HepG2 (cell line): ENCODE results near the gene SLAMF6. TPM values are rescaled to one million over a fixed set of nuclear protein-coding genes. Genes with fewer than 3 reads are reported as not detected.

Source experiments
- ATAC-seq: fragments of 200-7000 bp; cut with Tn5 transposase; 3 replicates; pipeline ENCODE4 v1.9.1; 2020; ENCODE audit warnings: mild to moderate bottlenecking, moderate library complexity
- BruUV-seq: library from RNA; stranded (reverse); fragments of 400-500 nt; replicated peaks from 2 replicates; lab custom pipeline; 2021; lab: Mats Ljungman, UMichigan
- CTCF ChIA-PET: fragments of 300-600 bp; formaldehyde crosslinking; extraction: SDS; loops from one replicate; lab custom pipeline; 2021; ENCODE audit warnings: low total read pairs, inconsistent platforms, low intra/inter-chr PET ratio; lab: Yijun Ruan, JAX
- POLR2A ChIA-PET: fragments of 350-600 bp; sonication (Branson Sonifier 250); formaldehyde crosslinking; loops from one replicate; lab custom pipeline; 2020; ENCODE audit warnings: antibody characterized with exemption, inconsistent platforms; lab: Yijun Ruan, JAX
- DNase-seq: peaks from one replicate; pipeline ENCODE4 v3.0.0-alpha.2; 2015; ENCODE audit warnings: low spot score
- FAIRE-seq: peaks from 3 replicates; lab custom pipeline; 2011; peaks lifted over from hg19 to GRCh38; lab: Jason Lieb, UNC
- H2AFZ ChIP-seq: one replicate; pipeline ENCODE4 v1.6.1; 2011; ENCODE audit warnings: low read length, inconsistent platforms
- H3K27ac ChIP-seq: fragments of 300-600 bp; 3 replicates; pipeline ENCODE4 v1.8.0; 2011; ENCODE audit warnings: mixed run types, mild to moderate bottlenecking, mixed read lengths, low read length, inconsistent platforms; ENCODE audit not compliant: insufficient read depth; ENCODE audit errors: extremely low read length
- H3K27me3 ChIP-seq, 2 experiments: fragments of 200-600 bp in 1 of 2; 2 replicates in 1 of 2; 3 replicates in 1 of 2; pipeline versions ENCODE4 v1.6.0 to v1.8.0; 2011; ENCODE audit warnings: low read length in 2 of 2, mild to moderate bottlenecking in 2 of 2, moderate library complexity in 2 of 2, inconsistent platforms in 1 of 2; ENCODE audit not compliant: insufficient read depth in 2 of 2, control insufficient read depth in 1 of 2
- H3K36me3 ChIP-seq, 2 experiments: fragments of 200-600 bp in 1 of 2; replicated peaks in 1 of 2; 2 replicates in 1 of 2; 3 replicates in 1 of 2; pipeline versions ENCODE4 v1.5.1 to v1.8.0; 2011; ENCODE audit warnings: low read length in 2 of 2, inconsistent platforms in 1 of 2; ENCODE audit not compliant: insufficient read depth in 2 of 2, control insufficient read depth in 1 of 2
- H3K4me1 ChIP-seq: 2 replicates; pipeline ENCODE4 v1.5.1; 2012; ENCODE audit warnings: low read length, inconsistent platforms; ENCODE audit not compliant: insufficient read depth
- H3K4me2 ChIP-seq: 2 replicates; pipeline ENCODE4 v1.6.0; 2011; ENCODE audit warnings: low read depth, low read length, inconsistent platforms
- H3K4me3 ChIP-seq, 3 experiments: fragments of 200-600 bp in 1 of 3; sonication (generic), shearing (Covaris generic) in 1 of 3; replicated peaks in 1 of 3; 2 replicates each; pipeline ENCODE4 v1.5.1; 2011 to 2016; ENCODE audit warnings: low read length in 3 of 3, inconsistent platforms in 2 of 3, low read depth in 2 of 3, mild to moderate bottlenecking in 2 of 3, control low read depth in 1 of 3, mixed read lengths in 1 of 3; ENCODE audit not compliant: insufficient read depth in 1 of 3
- H3K79me2 ChIP-seq: one replicate; pipeline ENCODE4 v1.6.1; 2011; ENCODE audit warnings: low read length, inconsistent platforms; ENCODE audit not compliant: insufficient read depth
- H3K9ac ChIP-seq: 2 replicates; pipeline ENCODE4 v1.6.0; 2011; ENCODE audit warnings: mild to moderate bottlenecking, low read depth, low read length, inconsistent platforms; ENCODE audit not compliant: insufficient read depth
- H3K9me3 ChIP-seq: 2 replicates; pipeline ENCODE4 v1.5.1; 2012; ENCODE audit warnings: mild to moderate bottlenecking, low read length
- H4K20me1 ChIP-seq: 2 replicates; pipeline ENCODE4 v1.6.0; 2011; ENCODE audit warnings: inconsistent platforms, mild to moderate bottlenecking, low read length, moderate library complexity; ENCODE audit not compliant: insufficient read depth
- CTCF ChIP-seq: sonication (generic); formaldehyde crosslinking; IDR thresholded peaks from 2 replicates; pipeline ENCODE4 v1.5.0; 2020; ENCODE audit warnings: mild to moderate bottlenecking, missing genetic modification reagents, moderate library complexity
- EHMT2 ChIP-seq: fragments of 200-600 bp; sonication (generic); IDR thresholded peaks from 2 replicates; pipeline ENCODE4 v1.7.0; 2017; ENCODE audit warnings: antibody characterized with exemption, low read depth, low read length, borderline replicate concordance
- GLI4 ChIP-seq: sonication (generic); formaldehyde crosslinking; IDR thresholded peaks from 2 replicates; pipeline ENCODE4 v1.5.1; 2020; ENCODE audit warnings: missing genetic modification reagents, mild to moderate bottlenecking, moderate library complexity, borderline replicate concordance
- HNRNPLL ChIP-seq: fragments of 200-400 bp; formaldehyde crosslinking; IDR thresholded peaks from 2 replicates; pipeline ENCODE4 v1.6.1; 2017; ENCODE audit warnings: mild to moderate bottlenecking, low read depth, low read length; ENCODE audit not compliant: poor library complexity, severe bottlenecking
- JUND ChIP-seq: sonication (generic); formaldehyde crosslinking; IDR thresholded peaks from 2 replicates; pipeline ENCODE4 v1.8.0; 2022; ENCODE audit warnings: mild to moderate bottlenecking, missing genetic modification reagents
- KMT2B ChIP-seq: IDR thresholded peaks from 2 replicates; pipeline ENCODE4 v1.6.1; 2016; ENCODE audit warnings: missing genetic modification reagents, missing compliant biosample characterization
- MXD3 ChIP-seq: IDR thresholded peaks from 2 replicates; pipeline ENCODE4 v1.6.1; 2016; ENCODE audit warnings: mild to moderate bottlenecking, missing biosample characterization, missing genetic modification reagents
- PPARG ChIP-seq: conservative IDR thresholded peaks from 2 replicates; pipeline ENCODE4 v1.6.1; 2016; ENCODE audit warnings: missing biosample characterization, missing genetic modification reagents
- RFX3 ChIP-seq: IDR thresholded peaks from 2 replicates; pipeline ENCODE4 v1.6.1; 2016; ENCODE audit warnings: missing biosample characterization, missing genetic modification reagents
- ZEB1 ChIP-seq: IDR thresholded peaks from 2 replicates; pipeline ENCODE4 v1.6.1; 2012; ENCODE audit warnings: mild to moderate bottlenecking, low read depth, inconsistent platforms; ENCODE audit not compliant: insufficient replicate concordance
- ZFP90 ChIP-seq: sonication (generic); formaldehyde crosslinking; IDR thresholded peaks from 2 replicates; pipeline ENCODE4 v1.8.0; 2022; ENCODE audit warnings: missing genetic modification reagents, mild to moderate bottlenecking, inconsistent platforms, borderline replicate concordance
- ZNF264 ChIP-seq: sonication (generic); formaldehyde crosslinking; IDR thresholded peaks from 2 replicates; pipeline ENCODE4 v1.4.0; 2020; ENCODE audit warnings: missing genetic modification reagents
- ZNF543 ChIP-seq: sonication (generic); formaldehyde crosslinking; IDR thresholded peaks from 2 replicates; pipeline ENCODE4 v1.4.0; 2020; ENCODE audit warnings: mild to moderate bottlenecking, missing genetic modification reagents
- ZNF546 ChIP-seq: sonication (generic); formaldehyde crosslinking; conservative IDR thresholded peaks from 2 replicates; pipeline ENCODE4 v1.8.1; 2023; ENCODE audit warnings: mild to moderate bottlenecking, missing genetic modification reagents
- WGBS: methylation state at CpG from one replicate; pipeline ENCODE4 v1.1.6; 2017; ENCODE audit warnings: low lambda C conversion rate; 5-methylcytosine and 5-hydroxymethylcytosine counted together
- in situ Hi-C: cut with HindIII; loops from 2 replicates; pipeline ENCODE4 v1.10.0; 2017; ENCODE audit warnings: low pct_unique_long_range_greater_than_20kb; ENCODE audit not compliant: extremely low pct_ligation_motif_present
- intact Hi-C: fragments of 100-400 bp; cut with micrococcal nuclease; formaldehyde crosslinking; loops from one replicate; pipeline ENCODE4 v1.10.0; 2022; ENCODE audit not compliant: unreplicated experiment
- polyA plus RNA-seq, 8 experiments: library from polyadenylated mRNA; depleted of rRNA in 3 of 8; stranded (reverse) in 7 of 8; unstranded in 1 of 8; fragments of >200 nt; fragmentation: Illumina TruSeq in 4 of 8; extraction: Trizol in 4 of 8; gene quantifications; 2 replicates each; pipeline versions ENCODE4 v1.2.1 to v1.2.3, GENCODE V29; 2011 to 2016; ENCODE audit warnings: low read depth in 4 of 8, missing spikeins in 1 of 8, mixed read lengths in 1 of 8; ENCODE audit not compliant: insufficient read depth in 1 of 8
- total RNA-seq, 5 experiments: library from RNA; depleted of rRNA; stranded (reverse); fragments of >200 nt; fragmentation: Illumina TruSeq; extraction: Trizol; gene quantifications; 2 replicates each; pipeline ENCODE4 v1.2.3, GENCODE V29; 2016; ENCODE audit warnings: low read depth in 1 of 5
- TF ChIP-seq, protein P1 (sequence below): sonication (generic); formaldehyde crosslinking; IDR thresholded peaks from 2 replicates; pipeline ENCODE4 v1.4.0; 2020; ENCODE audit warnings: low read depth, mild to moderate bottlenecking, missing genetic modification reagents
- TF ChIP-seq, protein P2 (sequence below): sonication (generic); formaldehyde crosslinking; IDR thresholded peaks from 2 replicates; pipeline ENCODE4 v1.4.0; 2020; ENCODE audit warnings: missing genetic modification reagents; ENCODE audit errors: not compliant biosample characterization
- TF ChIP-seq, protein P3 (sequence below): sonication (generic); formaldehyde crosslinking; IDR thresholded peaks from 2 replicates; pipeline ENCODE4 v1.4.0; 2020; ENCODE audit warnings: missing genetic modification reagents

The SLAMF6 gene
- total and polyA plus RNA-seq, 2 of the 13 experiments (the other 11 are each of a cell fraction or from before 2014, with no cell fraction given), result not detected

DNA sequence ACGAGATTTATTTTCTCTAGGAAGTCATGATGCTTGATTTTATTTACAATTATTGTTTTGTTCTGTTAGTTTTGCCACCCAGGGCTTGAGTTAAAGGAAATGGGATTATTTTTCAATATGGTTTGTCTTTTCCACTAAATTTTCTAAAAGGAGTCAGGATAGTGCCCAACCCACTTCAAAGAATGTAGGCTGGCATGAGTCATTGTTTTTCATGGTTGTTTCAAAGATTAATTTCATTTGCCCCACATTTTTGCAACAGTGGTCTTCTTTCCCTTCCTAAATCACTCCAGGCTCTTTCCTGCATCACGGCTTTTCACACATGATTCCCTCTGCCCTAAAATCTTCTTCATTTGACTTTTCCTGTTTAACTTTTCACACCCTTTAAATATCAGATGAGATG is 2.5 kb downstream of the SLAMF6 start (continued):
- no peak for TF ChIP-seq KMT2B (CRISPR knock-in tag)

DNA sequence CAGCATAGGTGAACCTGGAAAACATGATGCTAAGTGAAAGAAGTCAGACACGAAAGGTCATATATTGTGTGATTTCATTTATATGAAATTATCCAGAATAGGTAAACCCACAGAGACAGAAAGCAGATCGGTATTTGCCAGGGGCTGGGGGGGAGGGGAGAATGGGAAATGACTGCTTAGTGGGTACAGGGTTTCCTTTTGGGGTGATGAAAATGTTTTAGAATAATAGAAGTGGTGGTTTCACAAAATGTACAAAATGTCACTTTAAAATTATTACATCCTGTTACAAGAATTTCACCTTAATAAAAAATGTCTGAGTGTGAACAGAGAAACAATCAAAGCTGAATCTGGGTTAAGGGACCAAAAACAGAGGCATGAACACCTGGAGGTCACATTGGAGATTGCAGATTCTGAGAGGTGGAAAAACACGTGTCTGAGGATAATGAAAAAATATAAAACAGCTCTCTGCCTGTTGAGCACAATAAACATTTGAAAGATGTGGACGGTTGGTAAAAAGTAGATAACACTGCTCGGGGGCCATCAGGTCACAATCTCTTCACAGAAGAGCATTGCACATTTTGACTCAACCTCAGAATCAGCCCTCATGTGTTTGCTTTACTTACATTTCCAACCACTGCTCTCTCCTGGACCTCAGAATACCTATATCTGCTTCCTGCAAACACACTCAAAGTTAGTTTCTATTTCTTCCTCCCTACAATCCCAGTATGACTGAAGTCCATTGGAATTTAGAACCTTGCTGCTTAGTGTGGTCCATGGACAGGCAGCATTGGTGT is 3.2 kb downstream of the SLAMF6 start:
- in situ Hi-C loops, result no loop called here
- H3K4me2 ChIP-seq, result no peak overlapping the region
- POLR2A ChIA-PET, result no interaction called here

More for the DNA sequence above, 3.2 kb downstream of the SLAMF6 start:
- TF ChIP-seq ZNF264 (CRISPR knock-in tag) (no peak), HNRNPLL (no peak), EHMT2 (no peak), ZNF543 (CRISPR knock-in tag) (no peak), ZNF546 (CRISPR knock-in tag) (no peak), RFX3 (CRISPR knock-in tag) (no peak), ZEB1 (no peak), GLI4 (CRISPR knock-in tag) (no peak), JUND (CRISPR knock-in tag) (no peak), PPARG (no peak), ZFP90 (CRISPR knock-in tag) (no peak), MXD3 (CRISPR knock-in tag) (no peak), CTCF (CRISPR knock-in tag) (no peak)
- TF ChIP-seq, protein P1, sequence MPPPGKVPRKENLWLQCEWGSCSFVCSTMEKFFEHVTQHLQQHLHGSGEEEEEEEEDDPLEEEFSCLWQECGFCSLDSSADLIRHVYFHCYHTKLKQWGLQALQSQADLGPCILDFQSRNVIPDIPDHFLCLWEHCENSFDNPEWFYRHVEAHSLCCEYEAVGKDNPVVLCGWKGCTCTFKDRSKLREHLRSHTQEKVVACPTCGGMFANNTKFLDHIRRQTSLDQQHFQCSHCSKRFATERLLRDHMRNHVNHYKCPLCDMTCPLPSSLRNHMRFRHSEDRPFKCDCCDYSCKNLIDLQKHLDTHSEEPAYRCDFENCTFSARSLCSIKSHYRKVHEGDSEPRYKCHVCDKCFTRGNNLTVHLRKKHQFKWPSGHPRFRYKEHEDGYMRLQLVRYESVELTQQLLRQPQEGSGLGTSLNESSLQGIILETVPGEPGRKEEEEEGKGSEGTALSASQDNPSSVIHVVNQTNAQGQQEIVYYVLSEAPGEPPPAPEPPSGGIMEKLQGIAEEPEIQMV, result no peak
- TF ChIP-seq, protein P2, sequence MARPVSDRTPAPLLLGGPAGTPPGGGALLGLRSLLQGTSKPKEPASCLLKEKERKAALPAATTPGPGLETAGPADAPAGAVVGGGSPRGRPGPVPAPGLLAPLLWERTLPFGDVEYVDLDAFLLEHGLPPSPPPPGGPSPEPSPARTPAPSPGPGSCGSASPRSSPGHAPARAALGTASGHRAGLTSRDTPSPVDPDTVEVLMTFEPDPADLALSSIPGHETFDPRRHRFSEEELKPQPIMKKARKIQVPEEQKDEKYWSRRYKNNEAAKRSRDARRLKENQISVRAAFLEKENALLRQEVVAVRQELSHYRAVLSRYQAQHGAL (CRISPR knock-in tag), result no peak
- TF ChIP-seq, protein P3, sequence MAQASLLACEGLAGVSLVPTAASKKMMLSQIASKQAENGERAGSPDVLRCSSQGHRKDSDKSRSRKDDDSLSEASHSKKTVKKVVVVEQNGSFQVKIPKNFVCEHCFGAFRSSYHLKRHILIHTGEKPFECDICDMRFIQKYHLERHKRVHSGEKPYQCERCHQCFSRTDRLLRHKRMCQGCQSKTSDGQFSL (CRISPR knock-in tag), result no peak
- H3K27ac ChIP-seq, result no peak overlapping the region
- BruUV-seq, result no TSS peak
- H3K27me3 ChIP-seq, result no peaks in the 10 kb centered on the region
- no peak overlapping the region for H3K4me3 ChIP-seq
- no peaks in the 10 kb centered on the region for H4K20me1 ChIP-seq
- no peaks in the 10 kb centered on the region for H3K36me3 ChIP-seq
- H3K9ac ChIP-seq, result no peak overlapping the region
- 8% methylated on average over 5 of the region's 5 CpGs for WGBS
- ATAC-seq, result no peak
- no peak for FAIRE-seq
- CTCF ChIA-PET, result no interaction called here
- DNase-seq, result no peak
- H3K79me2 ChIP-seq, result no peaks in the 10 kb centered on the region
- H2AFZ ChIP-seq, result no peak overlapping the region
- no peaks in the 10 kb centered on the region for H3K4me1 ChIP-seq
- intact Hi-C loops, result no loop called here
- no peaks in the 10 kb centered on the region for H3K9me3 ChIP-seq
